Naive thymus-derived CD4-positive, alpha-beta T cell (primary cell): ENCODE measurements around the gene ZNF362. TPM values are rescaled to one million over a fixed set of nuclear protein-coding genes. Genes with fewer than 3 reads are reported as not detected.

Experiments used
- ATAC-seq: fragments of 150-1000 bp; cut with Tn5 transposase; 2 replicates; pipeline ENCODE4 v1.10.0; 2021; ENCODE audit warnings: mild to moderate bottlenecking, moderate library complexity
- CTCF ChIA-PET: fragments of 350-600 bp; sonication (Branson Sonifier 250); formaldehyde crosslinking; loops from one replicate; lab custom pipeline; 2021; ENCODE audit warnings: antibody characterized with exemption; lab: Charles Lee
- POLR2A ChIA-PET: fragments of 350-600 bp; sonication (Branson Sonifier 250); formaldehyde crosslinking; loops from one replicate; lab custom pipeline; 2021; ENCODE audit warnings: antibody characterized with exemption, inconsistent platforms; lab: Charles Lee
- DNase-seq, 9 donors: peaks; one replicate each; pipeline versions ENCODE4 v3.0.0 to v3.0.0-alpha.2; 2020 to 2022; ENCODE audit warnings: mixed read lengths in 1 of 9
- H3K27ac ChIP-seq: one replicate; pipeline ENCODE4 v1.7.0; 2013; ENCODE audit warnings: mild to moderate bottlenecking, low read depth, low read length, moderate library complexity
- H3K27me3 ChIP-seq, 2 donors: one replicate each; pipeline ENCODE4 v1.7.0; 2013; ENCODE audit warnings: low read length in 2 of 2, mild to moderate bottlenecking in 2 of 2, moderate library complexity in 2 of 2; ENCODE audit not compliant: control insufficient read depth in 2 of 2, insufficient read depth in 2 of 2
- H3K36me3 ChIP-seq, 3 experiments: 1 replicate in 2 of 3; 2 replicates in 1 of 3; pipeline ENCODE4 v1.7.0; 2013; ENCODE audit warnings: low read length in 3 of 3, mild to moderate bottlenecking in 3 of 3, moderate library complexity in 1 of 3; ENCODE audit not compliant: insufficient read depth in 3 of 3, control insufficient read depth in 2 of 3
- H3K4me1 ChIP-seq, 2 donors: one replicate each; pipeline ENCODE4 v1.7.0; 2013; ENCODE audit warnings: low read length in 2 of 2, mild to moderate bottlenecking in 2 of 2, moderate library complexity in 1 of 2; ENCODE audit not compliant: control insufficient read depth in 2 of 2, insufficient read depth in 2 of 2
- H3K4me3 ChIP-seq: 2 replicates; pipeline ENCODE4 v1.7.0; 2013; ENCODE audit warnings: mild to moderate bottlenecking, low read length
- H3K9me3 ChIP-seq, 3 experiments: 1 replicate in 2 of 3; 2 replicates in 1 of 3; pipeline ENCODE4 v1.7.0; 2013; ENCODE audit warnings: low read length in 3 of 3; ENCODE audit not compliant: control insufficient read depth in 2 of 3
- H3K27ac Mint-ChIP-seq, 9 donors: one replicate each; pipeline ENCODE4 v1.8.0; 2020 to 2022; ENCODE audit warnings: mixed read lengths in 9 of 9, mild to moderate bottlenecking in 8 of 9, moderate library complexity in 5 of 9, inconsistent platforms in 2 of 9
- H3K27me3 Mint-ChIP-seq, 5 donors: one replicate each; pipeline ENCODE4 v1.8.0; 2021 to 2022; ENCODE audit warnings: mixed read lengths in 5 of 5, mild to moderate bottlenecking in 1 of 5
- H3K36me3 Mint-ChIP-seq, 5 donors: one replicate each; pipeline ENCODE4 v1.8.0; 2020 to 2022; ENCODE audit warnings: mixed read lengths in 5 of 5, mild to moderate bottlenecking in 3 of 5, inconsistent platforms in 1 of 5
- H3K4me1 Mint-ChIP-seq, 7 donors: one replicate each; pipeline ENCODE4 v1.8.0; 2020 to 2022; ENCODE audit warnings: mixed read lengths in 7 of 7, mild to moderate bottlenecking in 3 of 7, inconsistent platforms in 1 of 7
- H3K4me3 Mint-ChIP-seq, 10 donors: one replicate each; pipeline ENCODE4 v1.8.0; 2020 to 2022; ENCODE audit warnings: mild to moderate bottlenecking in 10 of 10, mixed read lengths in 10 of 10, moderate library complexity in 6 of 10, inconsistent platforms in 2 of 10
- H3K9me3 Mint-ChIP-seq, 11 donors: one replicate each; pipeline ENCODE4 v1.8.0; 2020 to 2022; ENCODE audit warnings: mixed read lengths in 11 of 11, mild to moderate bottlenecking in 4 of 11, inconsistent platforms in 1 of 11, moderate library complexity in 1 of 11
- intact Hi-C, 2 donors: fragments of 100-400 bp; cut with micrococcal nuclease; formaldehyde crosslinking; loops; one replicate each; pipeline ENCODE4 v1.15.1; 2023
- polyA plus RNA-seq, 2 donors: library from polyadenylated mRNA; unstranded; fragments of 300-500 nt; fragmentation: Illumina TruSeq; gene quantifications; one replicate each; pipeline ENCODE4 v1.2.3, GENCODE V29; 2021
- total RNA-seq, 6 experiments: library from RNA in 5 of 6; stranded (reverse) in 5 of 6; gene quantifications; 1 replicate in 5 of 6; 2 replicates in 1 of 6; pipeline ENCODE4 v1.2.3 and lab custom pipeline; 2021 to 2026

ZNF362 gene
- total and polyA plus RNA-seq, 7 experiments from 2014 or later = 17.2 to 30.5 (median 27.0) TPM

- peaks cover 0 to 7% (median 3%) of the 10 kb centered on the region in 7 donors for H3K4me1 Mint-ChIP-seq
- Histone ChIP-seq H3K36me3 (no peaks in the 10 kb centered on the region), H3K27me3 (no peaks in the 10 kb centered on the region), H3K4me1 (no peaks in the 10 kb centered on the region), H3K27ac (no peak overlapping the region), H3K9me3 (no peaks in the 10 kb centered on the region), H3K4me3 (no peak overlapping the region)
- H3K4me3 Mint-ChIP-seq = no peak overlapping the region
- ChIA-PET POLR2A (no interaction called here), CTCF (interaction anchor here (0.6 kb wide), 1 partner anchor 752 kb away, joined by 3 read pairs; no protein-coding TSS in a partner anchor)
- H3K9me3 Mint-ChIP-seq = peaks cover 0 to 4% (median 0%) of the 10 kb centered on the region in 11 donors
- H3K27ac Mint-ChIP-seq = no peak overlapping the region
- H3K27me3 Mint-ChIP-seq = peaks cover 7 to 23% (median 10%) of the 10 kb centered on the region in 5 donors
- intact Hi-C loops = no loop called here
- ATAC-seq (no peak), DNase-seq (no peak)
- no peaks in the 10 kb centered on the region for H3K36me3 Mint-ChIP-seq
Observed at GRCh38 chr1:33310702-33311101, 54.4 kb downstream of the ZNF362 start.

GRCh38 chr1:33311706-33312412 lies 55.6 kb downstream of the ZNF362 start:
- H3K4me3 ChIP-seq = no peak overlapping the region
- no peaks in the 10 kb centered on the region for H3K36me3 ChIP-seq
- Mint-ChIP-seq H3K9me3 (peaks cover 0 to 4% (median 0%) of the 10 kb centered on the region in 11 donors), H3K4me3 (no peak overlapping the region), H3K27ac (no peak overlapping the region), H3K4me1 (peaks cover 0 to 7% (median 4%) of the 10 kb centered on the region in 7 donors), H3K27me3 (peaks cover 0 to 17% (median 4%) of the 10 kb centered on the region in 5 donors), H3K36me3 (no peaks in the 10 kb centered on the region)
- DNase-seq = no peak
- intact Hi-C loops = no loop called here
- ChIA-PET POLR2A (no interaction called here), CTCF (interaction anchor here (0.8 kb wide), 1 partner anchor 16 kb away, joined by 5 read pairs; no protein-coding TSS in a partner anchor)
- no peak for ATAC-seq
- no peaks in the 10 kb centered on the region for H3K9me3 ChIP-seq
- H3K4me1 ChIP-seq = no peaks in the 10 kb centered on the region
- H3K27me3 ChIP-seq = no peaks in the 10 kb centered on the region
- no peak overlapping the region for H3K27ac ChIP-seq

- Mint-ChIP-seq H3K27me3 (peaks cover 0 to 17% (median 4%) of the 10 kb centered on the region in 5 donors), H3K36me3 (no peaks in the 10 kb centered on the region), H3K9me3 (peaks cover 0 to 4% (median 0%) of the 10 kb centered on the region in 11 donors), H3K4me1 (peaks cover 0 to 7% (median 4%) of the 10 kb centered on the region in 7 donors), H3K27ac (no peak overlapping the region), H3K4me3 (no peak overlapping the region)
- ChIA-PET POLR2A (interaction anchor here (1.1 kb wide), 1 partner anchor 32 kb away, joined by 3 read pairs; no protein-coding TSS in a partner anchor), CTCF (interaction anchor here (1.5 kb wide), 1 partner anchor 17 kb away, joined by 5 read pairs; no protein-coding TSS in a partner anchor)
- Histone ChIP-seq H3K36me3 (no peaks in the 10 kb centered on the region), H3K27ac (no peak overlapping the region), H3K4me3 (no peak overlapping the region), H3K4me1 (no peaks in the 10 kb centered on the region), H3K27me3 (no peaks in the 10 kb centered on the region), H3K9me3 (no peaks in the 10 kb centered on the region)
- DNase-seq (no peak), ATAC-seq (no peak)
- intact Hi-C loops = no loop called here
Observed at GRCh38 chr1:33312413-33312749, 56.1 kb downstream of the ZNF362 start.

GRCh38 chr1:33314416-33314815 lies 58.1 kb downstream of the ZNF362 start:
- no peaks in the 10 kb centered on the region for H3K9me3 ChIP-seq
- Mint-ChIP-seq H3K4me3 (no peak overlapping the region), H3K9me3 (peaks cover 0 to 4% (median 0%) of the 10 kb centered on the region in 11 donors), H3K36me3 (no peaks in the 10 kb centered on the region), H3K27ac (no peak overlapping the region), H3K27me3 (peaks cover 0 to 12% (median 0%) of the 10 kb centered on the region in 5 donors), H3K4me1 (peaks cover 0 to 7% (median 4%) of the 10 kb centered on the region in 7 donors)
- H3K27ac ChIP-seq = no peak overlapping the region
- ATAC-seq (no peak), DNase-seq (no peak)
- ChIA-PET CTCF (no interaction called here), POLR2A (no interaction called here)
- intact Hi-C loops = no loop called here
- H3K4me1 ChIP-seq = no peaks in the 10 kb centered on the region
- no peaks in the 10 kb centered on the region for H3K27me3 ChIP-seq
- no peak overlapping the region for H3K4me3 ChIP-seq
- H3K36me3 ChIP-seq = no peaks in the 10 kb centered on the region

- ChIA-PET POLR2A (no interaction called here), CTCF (no interaction called here)
- no peak overlapping the region for H3K4me3 Mint-ChIP-seq
- peaks cover 0 to 12% (median 0%) of the 10 kb centered on the region in 5 donors for H3K27me3 Mint-ChIP-seq
- H3K36me3 Mint-ChIP-seq = no peaks in the 10 kb centered on the region
- no peak for ATAC-seq
- Histone ChIP-seq H3K4me3 (no peak overlapping the region), H3K27me3 (no peaks in the 10 kb centered on the region), H3K36me3 (no peaks in the 10 kb centered on the region), H3K9me3 (no peaks in the 10 kb centered on the region), H3K27ac (no peak overlapping the region), H3K4me1 (no peaks in the 10 kb centered on the region)
- no peak overlapping the region for H3K27ac Mint-ChIP-seq
- H3K9me3 Mint-ChIP-seq = no peaks in the 10 kb centered on the region
- DNase-seq = no peak
- intact Hi-C loops = no loop called here
- H3K4me1 Mint-ChIP-seq = peaks cover 0 to 7% (median 3%) of the 10 kb centered on the region in 7 donors
Observed at GRCh38 chr1:33316601-33317000, 60.3 kb downstream of the ZNF362 start.

- Mint-ChIP-seq H3K27ac (no peak overlapping the region), H3K4me1 (peaks cover 0 to 7% (median 3%) of the 10 kb centered on the region in 7 donors), H3K4me3 (no peak overlapping the region), H3K27me3 (peaks cover 0 to 12% (median 0%) of the 10 kb centered on the region in 5 donors), H3K9me3 (no peaks in the 10 kb centered on the region), H3K36me3 (no peaks in the 10 kb centered on the region)
- Histone ChIP-seq H3K27ac (no peak overlapping the region), H3K4me1 (no peaks in the 10 kb centered on the region), H3K36me3 (no peaks in the 10 kb centered on the region), H3K4me3 (no peak overlapping the region), H3K9me3 (no peaks in the 10 kb centered on the region), H3K27me3 (no peaks in the 10 kb centered on the region)
- ChIA-PET CTCF (no interaction called here), POLR2A (no interaction called here)
- DNase-seq (no peak), ATAC-seq (no peak)
- intact Hi-C loops = no loop called here
Observed at GRCh38 chr1:33317354-33317753, 61.1 kb downstream of the ZNF362 start.

- no peak for DNase-seq
- POLR2A ChIA-PET = no interaction called here
- no peak for ATAC-seq
- CTCF ChIA-PET = no interaction called here
- Histone ChIP-seq H3K4me3 (no peak overlapping the region), H3K36me3 (no peaks in the 10 kb centered on the region), H3K4me1 (no peaks in the 10 kb centered on the region), H3K27me3 (no peaks in the 10 kb centered on the region), H3K9me3 (no peaks in the 10 kb centered on the region), H3K27ac (no peak overlapping the region)
- Mint-ChIP-seq H3K9me3 (no peaks in the 10 kb centered on the region), H3K4me3 (no peak overlapping the region), H3K4me1 (peaks cover 0 to 7% (median 4%) of the 10 kb centered on the region in 7 donors), H3K36me3 (peaks cover 0 to under 1% (median 0%) of the 10 kb centered on the region in 5 donors), H3K27me3 (peaks cover 0 to 12% (median 0%) of the 10 kb centered on the region in 5 donors), H3K27ac (no peak overlapping the region)
- intact Hi-C loops = no loop called here
Observed at GRCh38 chr1:33317946-33318345, 61.7 kb downstream of the ZNF362 start.
